H9 (cell line): Measurements from ENCODE around the gene DDX24. TPM values are rescaled to one million over a fixed set of nuclear protein-coding genes. Genes with fewer than 3 reads are reported as not detected.

ENCODE experiments used
- DNase-seq: peaks from one replicate; pipeline ENCODE4 v3.0.0-alpha.2; 2017
- H2AFZ ChIP-seq: one replicate; pipeline ENCODE4 v1.6.1; 2013; ENCODE audit warnings: mild to moderate bottlenecking, low read length, control low read depth, moderate library complexity
- H2AK5ac ChIP-seq: 2 replicates; pipeline ENCODE4 v1.6.1; 2013; ENCODE audit warnings: low read length, control low read depth, mixed read lengths; ENCODE audit not compliant: insufficient read length
- H2BK120ac ChIP-seq: one replicate; pipeline ENCODE4 v1.6.1; 2013; ENCODE audit warnings: low read depth, mild to moderate bottlenecking, low read length, control low read depth, inconsistent platforms; ENCODE audit not compliant: poor library complexity, severe bottlenecking
- H2BK12ac ChIP-seq: 2 replicates; pipeline ENCODE4 v1.6.1; 2013; ENCODE audit warnings: low read length, control low read depth, mixed read lengths, low read depth; ENCODE audit not compliant: insufficient read length
- H2BK15ac ChIP-seq: 2 replicates; pipeline ENCODE4 v1.6.1; 2013; ENCODE audit warnings: low read depth, low read length, control low read depth
- H2BK20ac ChIP-seq: one replicate; pipeline ENCODE4 v1.6.1; 2013; ENCODE audit warnings: low read depth, mild to moderate bottlenecking, low read length, control low read depth, inconsistent platforms; ENCODE audit not compliant: poor library complexity, severe bottlenecking
- H2BK5ac ChIP-seq: 2 replicates; pipeline ENCODE4 v1.6.1; 2013; ENCODE audit warnings: low read length, control low read depth, mixed read lengths; ENCODE audit not compliant: insufficient read length
- H3K14ac ChIP-seq: 2 replicates; pipeline ENCODE4 v1.6.1; 2013; ENCODE audit warnings: low read length, control low read depth; ENCODE audit not compliant: insufficient read depth
- H3K18ac ChIP-seq: 2 replicates; pipeline ENCODE4 v1.6.1; 2013; ENCODE audit warnings: low read depth, mild to moderate bottlenecking, mixed read lengths, low read length, control low read depth; ENCODE audit not compliant: insufficient read length
- H3K23ac ChIP-seq: 2 replicates; pipeline ENCODE4 v1.6.1; 2013; ENCODE audit warnings: low read length, control low read depth, mixed read lengths, low read depth; ENCODE audit not compliant: insufficient read length
- H3K23me2 ChIP-seq: 2 replicates; pipeline ENCODE4 v1.6.1; 2013; ENCODE audit warnings: low read depth, mild to moderate bottlenecking, mixed read lengths, low read length, control low read depth; ENCODE audit not compliant: insufficient read length, poor library complexity, severe bottlenecking
- H3K27ac ChIP-seq: 2 replicates; pipeline ENCODE4 v1.5.1; 2013; ENCODE audit warnings: low read length, control low read depth, mixed read lengths, low read depth; ENCODE audit not compliant: insufficient read length
- H3K27me3 ChIP-seq: 2 replicates; pipeline ENCODE4 v1.6.1; 2013; ENCODE audit warnings: low read length, control low read depth, inconsistent platforms; ENCODE audit not compliant: insufficient read depth
- H3K4ac ChIP-seq: 2 replicates; pipeline ENCODE4 v1.6.1; 2013; ENCODE audit warnings: low read depth, mild to moderate bottlenecking, control low read depth, inconsistent platforms, low read length, moderate library complexity
- H3K4me1 ChIP-seq: 2 replicates; pipeline ENCODE4 v1.6.1; 2013; ENCODE audit warnings: low read length, control low read depth, inconsistent platforms; ENCODE audit not compliant: insufficient read depth
- H3K4me2 ChIP-seq: 2 replicates; pipeline ENCODE4 v1.6.1; 2013; ENCODE audit warnings: low read length, control low read depth, mixed read lengths; ENCODE audit not compliant: insufficient read length, insufficient read depth
- H3K56ac ChIP-seq: 2 replicates; pipeline ENCODE4 v1.6.1; 2013; ENCODE audit warnings: low read depth, mild to moderate bottlenecking, mixed read lengths, low read length, control low read depth; ENCODE audit not compliant: insufficient read length
- H3K79me1 ChIP-seq: 2 replicates; pipeline ENCODE4 v1.6.1; 2013; ENCODE audit warnings: low read depth, mild to moderate bottlenecking, moderate library complexity, low read length, control low read depth, inconsistent platforms; ENCODE audit not compliant: insufficient read depth, poor library complexity, severe bottlenecking
- H3K79me2 ChIP-seq: 2 replicates; pipeline ENCODE4 v1.6.1; 2013; ENCODE audit warnings: low read length, control low read depth, inconsistent platforms; ENCODE audit not compliant: insufficient read depth
- H3K9ac ChIP-seq: 2 replicates; pipeline ENCODE4 v1.6.1; 2013; ENCODE audit warnings: low read length, control low read depth, mixed read lengths; ENCODE audit not compliant: insufficient read length; ENCODE audit errors: extremely low read depth
- H3K9me3 ChIP-seq: one replicate; pipeline ENCODE4 v1.6.1; 2013; ENCODE audit warnings: low read depth, low read length, inconsistent platforms; ENCODE audit not compliant: control insufficient read depth
- H3T11ph ChIP-seq: one replicate; pipeline ENCODE4 v1.6.1; 2013; ENCODE audit warnings: mild to moderate bottlenecking, low read length, control low read depth, inconsistent platforms
- H4K20me1 ChIP-seq: one replicate; pipeline ENCODE4 v1.6.1; 2013; ENCODE audit not compliant: control insufficient read depth, insufficient read length, insufficient read depth
- H4K5ac ChIP-seq: 2 replicates; pipeline ENCODE4 v1.6.1; 2013; ENCODE audit warnings: low read depth, mild to moderate bottlenecking, mixed read lengths, low read length, control low read depth; ENCODE audit not compliant: insufficient read length
- H4K8ac ChIP-seq: replicated peaks from 2 replicates; pipeline ENCODE4 v1.6.1; 2013; ENCODE audit warnings: low read length, control low read depth, mixed read lengths, low read depth; ENCODE audit not compliant: insufficient read length
- H4K91ac ChIP-seq: 2 replicates; pipeline ENCODE4 v1.6.1; 2013; ENCODE audit warnings: low read depth, mild to moderate bottlenecking, moderate library complexity, mixed read lengths, low read length, control low read depth; ENCODE audit not compliant: insufficient read length
- H3K27ac Mint-ChIP-seq, 3 experiments: 2 replicates in 2 of 3; 3 replicates in 1 of 3; pipeline ENCODE4 v1.8.0; 2020 to 2021; ENCODE audit warnings: mixed read lengths in 3 of 3, mild to moderate bottlenecking in 1 of 3, moderate library complexity in 1 of 3
- H3K27me3 Mint-ChIP-seq: 2 replicates; pipeline ENCODE4 v1.8.0; 2021; ENCODE audit warnings: low read depth, mild to moderate bottlenecking, moderate library complexity, mixed read lengths
- H3K36me3 Mint-ChIP-seq, 3 experiments: 2 replicates in 2 of 3; 3 replicates in 1 of 3; pipeline ENCODE4 v1.8.0; 2020 to 2021; ENCODE audit warnings: low read depth in 3 of 3, mixed read lengths in 3 of 3; ENCODE audit not compliant: insufficient read depth in 1 of 3
- H3K4me1 Mint-ChIP-seq, 2 experiments: 2 replicates each; pipeline ENCODE4 v1.8.0; 2020; ENCODE audit warnings: mixed read lengths in 2 of 2
- H3K4me3 Mint-ChIP-seq, 2 experiments: 2 replicates in 1 of 2; 3 replicates in 1 of 2; pipeline ENCODE4 v1.8.0; 2020 to 2021; ENCODE audit warnings: mild to moderate bottlenecking in 2 of 2, mixed read lengths in 2 of 2, moderate library complexity in 1 of 2
- H3K9me3 Mint-ChIP-seq, 2 experiments: 2 replicates in 1 of 2; 3 replicates in 1 of 2; pipeline ENCODE4 v1.8.0; 2020; ENCODE audit warnings: mild to moderate bottlenecking in 2 of 2, mixed read lengths in 2 of 2, moderate library complexity in 1 of 2
- WGBS: extraction: QIAGEN DNeasy Blood & Tissue Kit; methylation state at CpG from one replicate; pipeline ENCODE4 v1.1.7; 2013; ENCODE audit warnings: missing lambda C conversion rate, low lambda C conversion rate, mixed read lengths; ENCODE audit not compliant: insufficient read length; ENCODE audit errors: extremely low coverage; 5-methylcytosine and 5-hydroxymethylcytosine counted together
- total RNA-seq: library from RNA; stranded (reverse); gene quantifications from 2 replicates; pipeline ENCODE4 v1.2.1, GENCODE V29; 2021
- TF ChIP-seq, protein P1 (sequence below): fragments of 200-600 bp; sonication (generic); conservative IDR thresholded peaks from 3 replicates; pipeline ENCODE4 v1.8.0; 2021; ENCODE audit warnings: antibody characterized with exemption, mild to moderate bottlenecking

DDX24 gene
- total RNA-seq, 1 experiment from 2014 or later: 172 TPM

DNA sequence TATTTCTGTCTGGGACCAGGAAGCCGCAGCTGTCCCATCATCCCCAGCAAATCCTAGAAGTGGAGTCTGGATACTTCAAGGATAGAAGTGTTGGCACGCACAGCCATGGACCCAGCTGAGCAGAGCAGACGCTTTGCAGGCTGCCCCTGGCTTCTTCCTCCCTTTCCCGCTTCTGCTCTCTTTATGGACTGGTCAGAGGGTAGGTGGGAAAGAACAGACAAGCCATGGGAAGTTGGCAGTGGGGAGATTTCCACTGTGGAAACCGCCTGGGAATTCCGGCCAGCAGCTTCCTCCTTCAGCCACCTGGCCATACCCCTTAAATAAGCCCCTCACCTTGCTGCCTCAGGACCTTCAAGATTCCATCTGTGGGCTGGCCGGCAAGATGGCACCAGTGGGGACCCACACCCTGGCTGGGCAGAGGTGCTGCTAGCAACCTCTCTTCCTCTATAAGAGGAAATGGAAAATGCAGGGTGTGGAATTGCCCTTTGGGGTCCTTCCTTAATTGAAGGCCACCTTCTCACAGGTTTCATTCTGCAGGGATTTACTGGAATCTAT lies 34.2 kb downstream of the DDX24 start:
- Histone ChIP-seq H3K9me3 (no peaks in the 10 kb centered on the region), H3K56ac (no peak overlapping the region), H4K20me1 (no peaks in the 10 kb centered on the region), H2AK5ac (no peak overlapping the region), H3K4me2 (no peak overlapping the region), H3K18ac (no peak overlapping the region), H3K23ac (no peak overlapping the region), H3K9ac (no peak overlapping the region), H3K27ac (no peak overlapping the region), H2BK5ac (no peak overlapping the region), H2BK20ac (no peak overlapping the region), H2AFZ (no peak overlapping the region), H2BK120ac (no peak overlapping the region), H3K14ac (no peak overlapping the region), H3T11ph (no peak overlapping the region), H3K79me2 (no peaks in the 10 kb centered on the region), H4K5ac (no peak overlapping the region), H4K8ac (no peak overlapping the region), H2BK15ac (no peak overlapping the region), H3K4me1 (no peaks in the 10 kb centered on the region), H3K27me3 (no peaks in the 10 kb centered on the region), H3K4ac (no peak overlapping the region), H2BK12ac (no peak overlapping the region), H3K79me1 (no peaks in the 10 kb centered on the region), H4K91ac (no peak overlapping the region), H3K23me2 (no peaks in the 10 kb centered on the region)
- Mint-ChIP-seq H3K27me3 (no peaks in the 10 kb centered on the region), H3K36me3 (peaks cover 13 to 66% (median 51%) of the 10 kb centered on the region in 3 experiments; a peak in 6 of 7 replicates), H3K4me3 (no peak overlapping the region), H3K27ac (no peak overlapping the region), H3K9me3 (no peaks in the 10 kb centered on the region), H3K4me1 (peaks cover 4 to 5% of the 10 kb centered on the region in 2 experiments; a peak in 3 of 4 replicates)
- TF ChIP-seq, protein P1, sequence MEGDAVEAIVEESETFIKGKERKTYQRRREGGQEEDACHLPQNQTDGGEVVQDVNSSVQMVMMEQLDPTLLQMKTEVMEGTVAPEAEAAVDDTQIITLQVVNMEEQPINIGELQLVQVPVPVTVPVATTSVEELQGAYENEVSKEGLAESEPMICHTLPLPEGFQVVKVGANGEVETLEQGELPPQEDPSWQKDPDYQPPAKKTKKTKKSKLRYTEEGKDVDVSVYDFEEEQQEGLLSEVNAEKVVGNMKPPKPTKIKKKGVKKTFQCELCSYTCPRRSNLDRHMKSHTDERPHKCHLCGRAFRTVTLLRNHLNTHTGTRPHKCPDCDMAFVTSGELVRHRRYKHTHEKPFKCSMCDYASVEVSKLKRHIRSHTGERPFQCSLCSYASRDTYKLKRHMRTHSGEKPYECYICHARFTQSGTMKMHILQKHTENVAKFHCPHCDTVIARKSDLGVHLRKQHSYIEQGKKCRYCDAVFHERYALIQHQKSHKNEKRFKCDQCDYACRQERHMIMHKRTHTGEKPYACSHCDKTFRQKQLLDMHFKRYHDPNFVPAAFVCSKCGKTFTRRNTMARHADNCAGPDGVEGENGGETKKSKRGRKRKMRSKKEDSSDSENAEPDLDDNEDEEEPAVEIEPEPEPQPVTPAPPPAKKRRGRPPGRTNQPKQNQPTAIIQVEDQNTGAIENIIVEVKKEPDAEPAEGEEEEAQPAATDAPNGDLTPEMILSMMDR: no peak
- WGBS: no CpG with 5 or more reads among the region's 7 CpGs
- DNase-seq: peak; percentile 10
